ENCODE measurements around the gene G6PC2.
"Not testable (repeated sequence)": the region's sequence is repeated elsewhere in the genome, so short reads cannot be mapped to it uniquely, and the experiment has no call there.

The G6PC2 gene

GRCh38 chr2:168907940-168908662, 7.0 kb downstream of the G6PC2 start:
- no peak for DNase-seq

- DNase-seq, result no peak
These were observed 9.2 kb downstream of the G6PC2 start for GRCh38 chr2:168910330-168910729.

- no peak for DNase-seq
These were observed 11.4 kb downstream of the G6PC2 start for GRCh38 chr2:168912466-168912865.

GRCh38 chr2:168912901-168913369, 11.8 kb downstream of the G6PC2 start:
- peak; percentile 4 for DNase-seq

- DNase-seq, result no peak
These were observed 12.4 kb downstream of the G6PC2 start for GRCh38 chr2:168913495-168913894.

- DNase-seq, result no peak
These were observed 14.6 kb downstream of the G6PC2 start for GRCh38 chr2:168915441-168916330.

- DNase-seq, result no peak
These were observed 15.2 kb downstream of the G6PC2 start for GRCh38 chr2:168916331-168916675.

GRCh38 chr2:168920504-168921157, 19.5 kb downstream of the G6PC2 start:
- no peak for DNase-seq

- no peak for DNase-seq
These were observed 25.7 kb downstream of the G6PC2 start for GRCh38 chr2:168926621-168927386.

GRCh38 chr2:168928113-168928831, 27.2 kb downstream of the G6PC2 start:
- no peak for DNase-seq

GRCh38 chr2:168929031-168929430, 27.9 kb downstream of the G6PC2 start:
- DNase-seq, result no peak

- DNase-seq, result no peak
These were observed 29.2 kb downstream of the G6PC2 start for GRCh38 chr2:168930242-168930641.

GRCh38 chr2:168932174-168932573, 31.1 kb downstream of the G6PC2 start:
- not testable (repeated sequence) for DNase-seq

GRCh38 chr2:168934826-168935225, 33.7 kb downstream of the G6PC2 start:
- DNase-seq, result no peak

GRCh38 chr2:168935810-168936581, 34.9 kb downstream of the G6PC2 start:
- DNase-seq, result no peak

GRCh38 chr2:168939061-168939460, 38.0 kb downstream of the G6PC2 start:
- DNase-seq, result no peak

GRCh38 chr2:168939918-168940317, 38.8 kb downstream of the G6PC2 start:
- no peak for DNase-seq

- no peak for DNase-seq
These were observed 40.2 kb downstream of the G6PC2 start for GRCh38 chr2:168941297-168941696.

- DNase-seq, result no peak
These were observed 43.0 kb downstream of the G6PC2 start for GRCh38 chr2:168944065-168944464.

GRCh38 chr2:168945508-168945907, 44.4 kb downstream of the G6PC2 start:
- DNase-seq, result no peak

GRCh38 chr2:168948621-168949212, 47.6 kb downstream of the G6PC2 start:
- DNase-seq, result no peak
